Stimulated activated CD4-positive, alpha-beta T cell treated with anti-CD3 and anti-CD28 coated beads, TNF-alpha, amount 100 ng/mL, for 4 hours (primary cell): Measurements from ENCODE around the gene GOLGA8B.
"Not testable (repeated sequence)": the region's sequence is repeated elsewhere in the genome, so short reads cannot be mapped to it uniquely, and the experiment has no call there.

Experiments
- DNase-seq, 3 experiments: peaks; one replicate each; pipeline ENCODE4 v3.0.0-alpha.2; 2020; ENCODE audit warnings: low read depth in 3 of 3

GOLGA8B gene

GRCh38 chr15:34583399-34584329 lies at the start of gene GOLGA8B:
GOLGA8B (minus strand) TSS chr15:34583651; CDS start chr15:34535912, 47,739 bp downstream.
- DNase-seq = peak; percentile 61 to 69 (median 67)

- DNase-seq = not testable (repeated sequence)
Measured at GRCh38 chr15:34633165-34633564, 49.7 kb upstream of the GOLGA8B start.

DNA sequence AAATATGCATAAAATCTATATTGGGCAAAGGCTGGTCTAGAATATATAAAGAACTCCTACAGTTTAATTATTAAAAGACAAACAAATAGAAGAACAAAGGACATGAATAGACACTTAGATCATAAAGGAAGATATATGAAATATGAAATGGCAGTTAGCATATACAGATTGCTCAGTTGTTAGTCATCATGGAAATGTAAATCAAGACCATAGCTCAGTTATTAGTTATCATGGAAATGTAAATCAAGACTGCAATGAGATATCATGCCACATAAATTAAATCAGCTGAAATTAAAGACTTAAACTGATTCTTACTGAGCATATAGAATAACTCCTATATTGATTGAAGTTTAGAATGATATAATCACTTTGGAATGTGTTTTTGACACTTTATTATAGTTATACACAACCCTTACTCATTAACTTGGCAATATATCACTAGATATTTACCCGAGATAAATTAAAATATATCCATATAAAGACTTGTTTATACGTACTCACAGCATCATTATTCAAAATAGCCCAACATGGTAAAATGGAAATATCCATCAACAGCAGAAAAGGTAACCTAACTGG lies 45.2 kb upstream of the GOLGA8B start:
- no peak for DNase-seq

GRCh38 chr15:34625007-34625406 lies 41.6 kb upstream of the GOLGA8B start:
- DNase-seq = no peak

DNA sequence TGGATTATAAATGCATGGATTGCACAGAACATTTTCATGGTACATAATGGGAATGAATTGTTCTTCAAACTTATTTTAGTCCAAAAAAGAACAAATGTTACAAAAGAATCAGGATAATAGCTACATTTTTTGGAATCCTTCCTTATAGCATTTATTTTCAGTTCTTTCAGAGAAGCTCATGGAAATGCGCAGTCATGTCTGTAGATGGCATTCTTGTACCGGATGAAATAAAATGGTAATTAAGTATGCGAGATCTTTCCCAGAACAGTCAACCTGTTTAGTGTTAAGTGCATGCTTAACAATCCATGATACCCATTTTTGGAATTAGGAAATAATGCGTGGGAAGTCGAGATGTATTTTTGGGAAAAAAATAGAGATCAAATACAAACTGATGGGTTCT lies 38.2 kb upstream of the GOLGA8B start:
- no peak for DNase-seq

DNA sequence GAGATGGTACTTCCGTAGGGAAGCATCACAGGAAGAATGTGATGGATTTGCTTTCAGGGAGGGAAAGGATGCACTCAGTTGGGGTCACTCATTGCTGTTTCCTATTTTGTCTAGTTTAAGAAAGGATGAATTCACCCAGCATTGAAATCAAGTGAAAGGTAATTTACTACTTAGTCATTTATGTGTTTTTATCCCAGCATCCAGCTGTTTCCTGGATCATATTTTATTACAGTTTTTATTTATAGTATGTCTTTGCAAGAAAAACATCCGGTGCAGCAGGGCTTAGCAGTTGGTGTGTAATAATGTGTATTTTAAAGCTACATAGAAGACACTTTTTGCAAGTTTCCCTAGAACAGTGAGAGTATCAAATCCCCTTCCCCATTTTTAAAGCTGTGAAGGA lies 37.4 kb upstream of the GOLGA8B start:
- no peak for DNase-seq

GRCh38 chr15:34620142-34620541 lies 36.7 kb upstream of the GOLGA8B start:
- DNase-seq = no peak

DNA sequence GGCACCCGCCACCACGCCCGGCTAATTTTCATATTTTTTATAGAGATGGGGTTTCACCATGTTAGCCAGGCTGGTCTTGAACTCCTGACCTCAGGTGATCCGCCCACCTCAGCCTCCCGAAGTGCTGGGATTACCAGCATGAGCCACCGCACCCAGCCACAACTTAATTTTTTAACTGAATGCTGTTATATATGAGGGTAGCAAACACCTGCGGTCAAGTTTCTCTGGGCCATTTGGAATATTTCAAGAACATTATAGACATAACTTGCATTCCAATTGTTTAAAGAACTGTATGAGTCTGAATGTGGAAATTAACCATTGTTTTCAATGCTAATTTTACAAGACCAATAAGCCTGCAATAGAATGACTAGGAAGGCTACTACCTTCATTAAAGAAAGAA lies 35.7 kb upstream of the GOLGA8B start:
- DNase-seq = no peak

GRCh38 chr15:34618073-34618472 lies 34.6 kb upstream of the GOLGA8B start:
- no peak for DNase-seq

GRCh38 chr15:34616613-34617012 lies 33.2 kb upstream of the GOLGA8B start:
- DNase-seq = no peak

DNA sequence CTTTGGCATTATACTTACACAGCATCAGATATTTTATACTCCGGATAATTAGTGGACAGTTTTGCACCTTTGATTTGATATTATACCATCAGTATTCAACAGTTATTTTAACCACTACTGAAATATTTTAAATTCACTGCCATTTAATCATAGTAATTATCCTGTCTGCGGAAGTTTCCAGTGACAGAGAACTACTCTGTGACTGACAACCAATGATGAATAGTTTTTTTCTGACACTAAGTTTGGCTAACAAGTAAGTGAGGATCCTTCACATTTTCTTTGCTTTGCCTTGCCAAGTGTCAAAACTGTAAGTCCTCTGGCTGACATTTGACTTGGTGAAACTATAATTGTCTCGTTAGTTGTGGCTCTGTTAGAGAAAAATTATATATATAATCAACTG lies 30.5 kb upstream of the GOLGA8B start:
- no peak for DNase-seq

DNA sequence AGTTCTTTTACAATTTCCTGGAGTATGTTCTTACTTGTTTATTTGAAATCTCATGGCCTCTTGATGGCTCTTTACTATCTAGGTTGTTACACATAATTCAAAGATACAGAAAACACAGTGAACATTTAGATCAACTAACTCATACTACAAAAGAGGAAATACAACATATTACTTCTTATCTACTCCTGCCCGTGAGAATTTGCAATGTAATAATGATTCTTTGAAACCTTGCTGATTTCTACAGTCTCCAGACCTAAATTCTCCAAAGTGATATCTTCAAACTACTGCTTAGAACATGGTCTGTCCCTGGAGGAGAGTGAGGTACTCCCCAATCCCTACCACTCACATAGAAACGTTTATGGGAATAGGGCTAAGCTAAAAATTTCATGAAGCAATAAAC lies 29.9 kb upstream of the GOLGA8B start:
- no peak for DNase-seq

GRCh38 chr15:34610354-34610753 lies 26.9 kb upstream of the GOLGA8B start:
- no peak for DNase-seq

- DNase-seq = no peak
Measured at GRCh38 chr15:34609102-34610057, 25.9 kb upstream of the GOLGA8B start.

DNA sequence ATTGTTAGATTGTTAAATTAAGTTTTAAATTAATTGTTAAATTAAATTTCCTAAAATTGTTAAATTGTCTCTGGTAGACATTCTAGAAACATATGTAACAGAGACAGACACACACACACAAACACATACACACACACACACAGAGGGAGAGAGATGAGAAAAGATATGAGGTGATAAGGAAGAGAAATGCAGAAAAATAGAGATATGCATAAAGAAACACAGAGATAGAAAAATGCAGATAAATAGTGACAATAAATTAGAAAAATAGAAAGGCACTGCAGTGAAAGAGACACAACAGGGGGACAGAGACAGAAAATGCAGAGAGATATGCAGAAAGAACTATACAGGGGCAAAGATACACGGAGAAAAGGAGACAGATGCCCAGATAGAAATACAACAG lies 25.1 kb upstream of the GOLGA8B start:
- no peak for DNase-seq

GRCh38 chr15:34607832-34608231 lies 24.4 kb upstream of the GOLGA8B start:
- no peak for DNase-seq

GRCh38 chr15:34606545-34606944 lies 23.1 kb upstream of the GOLGA8B start:
- DNase-seq = no peak

GRCh38 chr15:34606131-34606530 lies 22.7 kb upstream of the GOLGA8B start:
- no peak for DNase-seq

- no peak for DNase-seq
Measured at GRCh38 chr15:34603095-34603494, 19.6 kb upstream of the GOLGA8B start.

DNA sequence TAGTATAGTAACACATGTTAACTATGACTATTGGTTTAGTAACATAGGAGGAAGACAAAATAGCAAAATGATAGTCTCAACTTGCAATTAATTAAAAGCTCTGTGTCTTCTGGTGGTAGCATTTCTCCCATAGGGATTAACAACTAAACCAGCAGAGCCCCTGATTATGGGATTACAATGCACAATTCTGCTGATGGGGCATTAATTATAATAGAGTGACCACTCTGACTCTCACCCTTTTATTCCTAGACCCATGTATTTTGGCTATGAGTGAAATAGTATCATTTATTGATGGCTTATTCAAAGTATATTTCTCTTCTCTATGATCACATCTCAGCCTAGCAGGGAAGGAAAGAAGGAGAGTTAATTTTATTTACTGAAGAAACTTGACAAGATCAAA lies 17.5 kb upstream of the GOLGA8B start:
- no peak for DNase-seq

- DNase-seq = no peak
Measured at GRCh38 chr15:34598799-34599585, 15.5 kb upstream of the GOLGA8B start.
